ENCODE measurements around the gene CALN1. TPM values are rescaled to one million over a fixed set of nuclear protein-coding genes. Genes with fewer than 3 reads are reported as not detected.

Gene CALN1
- total and polyA plus RNA-seq, 4 donors, result 0.02 to 0.91 (median 0.03) TPM

- 71 to 81% methylated on average over 2 of the region's 2 CpGs for whole genome bisulfite sequencing, 2 donors
- no peak for ATAC-seq (ENCODE audit: insufficient read depth, low FRiP score)
Observed at GRCh38 chr7:72268090-72268489, 144.0 kb downstream of the CALN1 start.

GRCh38 chr7:72267291-72267800 lies 144.8 kb downstream of the CALN1 start:
- no peak overlapping the region for H3K4me3 ChIP-seq
- TF ChIP-seq, protein P1, sequence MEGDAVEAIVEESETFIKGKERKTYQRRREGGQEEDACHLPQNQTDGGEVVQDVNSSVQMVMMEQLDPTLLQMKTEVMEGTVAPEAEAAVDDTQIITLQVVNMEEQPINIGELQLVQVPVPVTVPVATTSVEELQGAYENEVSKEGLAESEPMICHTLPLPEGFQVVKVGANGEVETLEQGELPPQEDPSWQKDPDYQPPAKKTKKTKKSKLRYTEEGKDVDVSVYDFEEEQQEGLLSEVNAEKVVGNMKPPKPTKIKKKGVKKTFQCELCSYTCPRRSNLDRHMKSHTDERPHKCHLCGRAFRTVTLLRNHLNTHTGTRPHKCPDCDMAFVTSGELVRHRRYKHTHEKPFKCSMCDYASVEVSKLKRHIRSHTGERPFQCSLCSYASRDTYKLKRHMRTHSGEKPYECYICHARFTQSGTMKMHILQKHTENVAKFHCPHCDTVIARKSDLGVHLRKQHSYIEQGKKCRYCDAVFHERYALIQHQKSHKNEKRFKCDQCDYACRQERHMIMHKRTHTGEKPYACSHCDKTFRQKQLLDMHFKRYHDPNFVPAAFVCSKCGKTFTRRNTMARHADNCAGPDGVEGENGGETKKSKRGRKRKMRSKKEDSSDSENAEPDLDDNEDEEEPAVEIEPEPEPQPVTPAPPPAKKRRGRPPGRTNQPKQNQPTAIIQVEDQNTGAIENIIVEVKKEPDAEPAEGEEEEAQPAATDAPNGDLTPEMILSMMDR (IDR thresholded peaks at IDR 0.05; ENCODE audit: control extremely low read depth, extremely low read depth), result no peak
- 75 to 78% methylated on average over 3 of the region's 3 CpGs for WGBS, 2 donors
- H3K27ac ChIP-seq (ENCODE audit: low read depth in 1 of 2, low read length in 1 of 2), result no peak overlapping the region
- H3K9me3 ChIP-seq (ENCODE audit: control insufficient read depth in 4 of 4, insufficient read depth in 3 of 4, low read length in 3 of 4), result peaks cover 0 to 2% (median 0%) of the 10 kb centered on the region in 4 donors
- H3K27me3 ChIP-seq (ENCODE audit: control insufficient read depth in 3 of 3, insufficient read depth in 3 of 3, low read length in 2 of 3), result no peaks in the 10 kb centered on the region
- ATAC-seq (ENCODE audit: insufficient read depth, low FRiP score) (no peak), DNase-seq (no peak)
- H3K4me1 ChIP-seq (ENCODE audit: control insufficient read depth in 5 of 5, insufficient read depth in 5 of 5, low read length in 5 of 5), result no peaks in the 10 kb centered on the region
- H3K9ac ChIP-seq (ENCODE audit: insufficient read depth in 1 of 2, low read length in 2 of 2), result no peak overlapping the region
- no peaks in the 10 kb centered on the region for H3K36me3 ChIP-seq (ENCODE audit: control insufficient read depth in 4 of 4, insufficient read depth in 4 of 4, low read length in 4 of 4)

More at GRCh38 chr7:72268090-72268489, 144.0 kb downstream of the CALN1 start:
- no peak overlapping the region for H3K27ac ChIP-seq (ENCODE audit: low read depth in 1 of 2, low read length in 1 of 2)
- no peaks in the 10 kb centered on the region for H3K27me3 ChIP-seq (ENCODE audit: control insufficient read depth in 3 of 3, insufficient read depth in 3 of 3, low read length in 2 of 3)
- TF ChIP-seq, protein P1 (IDR thresholded peaks at IDR 0.05; ENCODE audit: control extremely low read depth, extremely low read depth), result no peak
- no peak for DNase-seq
- no peaks in the 10 kb centered on the region for H3K36me3 ChIP-seq (ENCODE audit: control insufficient read depth in 4 of 4, insufficient read depth in 4 of 4, low read length in 4 of 4)
- H3K9ac ChIP-seq (ENCODE audit: insufficient read depth in 1 of 2, low read length in 2 of 2), result no peak overlapping the region
- H3K4me1 ChIP-seq (ENCODE audit: control insufficient read depth in 5 of 5, insufficient read depth in 5 of 5, low read length in 5 of 5), result no peaks in the 10 kb centered on the region
- no peak overlapping the region for H3K4me3 ChIP-seq
- H3K9me3 ChIP-seq (ENCODE audit: control insufficient read depth in 4 of 4, insufficient read depth in 3 of 4, low read length in 3 of 4), result peaks cover 0 to 2% (median 0%) of the 10 kb centered on the region in 4 donors

- Histone ChIP-seq H3K4me1 (ENCODE audit: control insufficient read depth in 5 of 5, insufficient read depth in 5 of 5, low read length in 5 of 5) (no peaks in the 10 kb centered on the region), H3K36me3 (ENCODE audit: control insufficient read depth in 4 of 4, insufficient read depth in 4 of 4, low read length in 4 of 4) (no peaks in the 10 kb centered on the region), H3K27me3 (ENCODE audit: control insufficient read depth in 3 of 3, insufficient read depth in 3 of 3, low read length in 2 of 3) (no peaks in the 10 kb centered on the region), H3K27ac (ENCODE audit: low read depth in 1 of 2, low read length in 1 of 2) (no peak overlapping the region), H3K9me3 (ENCODE audit: control insufficient read depth in 4 of 4, insufficient read depth in 3 of 4, low read length in 3 of 4) (peaks cover 0 to 2% (median 0%) of the 10 kb centered on the region in 4 donors), H3K9ac (ENCODE audit: insufficient read depth in 1 of 2, low read length in 2 of 2) (no peak overlapping the region), H3K4me3 (no peak overlapping the region)
- TF ChIP-seq, protein P1 (IDR thresholded peaks at IDR 0.05; ENCODE audit: control extremely low read depth, extremely low read depth), result no peak
- 55 to 80% methylated on average over 2 of the region's 2 CpGs for WGBS, 2 donors
- ATAC-seq (ENCODE audit: insufficient read depth, low FRiP score) (no peak), DNase-seq (no peak)
Observed at GRCh38 chr7:72266771-72267170, 145.4 kb downstream of the CALN1 start.
